Embryonic facial prominence (tissue), 1 donor: ENCODE measurements around the gene HPS3.

ENCODE experiments used
- DNase-seq: peaks from one replicate; pipeline ENCODE4 v3.0.0-alpha.2; 2016; ENCODE audit errors: extremely low spot score

Gene HPS3

DNA sequence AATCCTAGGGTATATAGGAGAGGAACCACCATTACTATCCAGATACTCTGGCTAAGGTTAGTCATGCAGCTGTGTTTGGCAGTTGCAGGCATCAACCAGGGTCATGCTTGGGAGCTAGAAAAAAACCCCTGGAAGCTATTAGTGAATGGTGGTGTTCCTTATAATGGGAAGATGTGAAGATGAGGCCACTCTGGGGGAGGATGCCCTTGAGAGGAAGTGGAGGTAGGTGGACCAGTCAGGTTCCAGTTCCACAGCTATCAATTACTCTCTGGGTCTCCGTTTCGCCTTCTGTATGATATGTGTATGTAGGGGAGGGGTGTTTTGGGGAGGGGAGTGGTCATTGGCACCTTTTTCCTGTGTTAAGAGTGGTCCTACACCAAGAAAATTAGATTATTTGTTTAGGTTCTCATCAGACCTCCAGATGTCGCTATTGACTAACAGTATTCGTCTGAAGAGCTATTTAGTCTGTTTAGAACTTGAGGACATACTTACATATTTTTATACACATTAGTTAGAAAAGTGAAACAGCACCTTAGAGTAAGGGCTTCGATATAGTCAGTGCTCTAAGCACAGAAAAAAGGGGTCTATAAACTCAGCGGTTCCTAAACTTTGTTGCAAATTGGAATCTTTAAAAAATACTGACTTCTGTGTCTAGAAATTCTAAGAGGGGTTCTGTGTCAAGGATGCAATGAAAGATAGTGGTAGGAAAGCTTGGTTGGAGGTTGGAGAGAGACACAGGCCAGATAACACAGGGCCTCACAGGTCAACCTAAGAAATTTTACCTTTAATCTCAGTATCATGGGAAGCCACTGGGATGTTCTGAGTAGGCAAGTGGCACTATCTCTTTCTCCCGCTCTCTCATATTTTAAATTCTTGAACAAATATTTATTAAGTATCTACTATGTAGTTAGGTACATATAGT, 9.1 kb upstream of the HPS3 start:
- DNase-seq, result peak; percentile 54

DNA sequence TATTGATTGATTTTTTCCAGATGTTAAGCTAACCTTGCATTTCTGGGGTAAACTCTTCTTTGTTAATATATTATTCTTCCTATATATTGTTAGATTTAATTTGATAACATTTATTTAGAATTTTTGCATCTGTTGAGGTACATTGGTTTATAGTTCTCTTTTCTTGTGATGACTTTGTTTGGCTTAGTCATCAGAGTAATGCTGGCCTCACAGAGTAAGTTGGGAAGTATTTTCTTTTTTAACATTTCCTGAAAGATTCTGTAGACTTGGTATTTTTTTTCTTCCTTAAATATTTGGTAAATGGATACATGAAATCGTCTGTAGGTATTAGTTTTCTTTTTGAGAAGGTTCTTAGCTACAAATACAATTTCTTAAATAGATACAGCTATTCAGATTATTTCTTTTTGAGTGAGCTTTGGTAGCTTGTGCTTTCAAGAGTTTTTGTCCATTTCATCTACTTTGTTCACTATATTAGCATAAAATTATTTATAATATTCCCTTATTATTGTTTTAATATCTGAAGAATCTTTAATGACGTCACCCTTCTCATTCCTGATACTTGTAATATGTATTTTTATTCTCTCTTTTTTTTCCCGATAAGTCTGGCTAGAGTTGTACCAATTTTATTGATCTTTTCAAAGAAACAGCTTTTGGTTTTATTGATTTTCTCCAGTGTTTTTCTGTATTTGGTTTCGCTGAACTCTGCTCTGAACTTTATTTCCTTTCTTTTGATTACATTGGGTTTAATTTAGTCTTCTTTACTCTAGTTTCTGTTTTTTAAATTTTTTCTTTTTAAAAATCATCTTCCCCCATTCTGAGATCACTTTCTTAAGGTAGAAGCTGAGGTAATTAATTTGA, 6.5 kb upstream of the HPS3 start:
- DNase-seq, result no peak

DNA sequence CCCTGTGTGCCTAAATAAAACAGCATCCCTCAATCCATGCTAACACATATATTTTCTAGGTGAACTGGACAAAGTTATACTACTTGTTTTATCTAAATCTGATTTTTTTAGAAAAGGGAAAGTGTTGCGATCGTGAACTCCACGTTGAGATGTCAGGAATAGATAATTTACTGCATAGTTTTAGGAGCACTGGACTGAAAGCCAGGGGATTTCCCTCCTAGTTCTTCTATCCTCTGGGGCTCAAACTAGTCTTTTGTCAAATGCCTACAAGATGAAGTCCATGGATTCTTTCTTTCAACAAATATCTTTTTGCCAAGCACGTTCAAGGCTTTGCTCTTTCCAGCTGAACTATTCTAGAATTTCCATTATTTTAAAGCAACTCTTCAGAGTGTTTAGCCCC, 617 bp upstream of the HPS3 start:
- DNase-seq, result no peak

DNA sequence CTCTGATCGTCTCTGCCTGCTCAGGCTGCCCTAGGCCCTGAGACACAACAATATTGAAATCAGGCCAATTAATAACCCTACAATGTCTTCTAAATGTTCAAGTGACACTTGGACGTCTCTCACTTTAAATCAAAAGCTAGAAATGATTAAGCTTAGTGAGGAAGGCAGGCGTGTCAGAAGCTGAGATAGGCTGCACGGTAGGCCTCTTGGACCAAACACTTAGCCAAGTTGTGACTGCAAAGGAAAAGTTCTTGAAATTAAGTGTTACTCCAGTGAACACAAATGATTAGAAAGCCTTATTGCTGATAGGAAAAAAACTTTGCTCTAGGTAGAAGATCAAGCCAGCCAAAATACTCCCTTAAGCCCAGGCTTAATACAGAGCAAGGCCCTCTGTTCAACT, 2.2 kb downstream of the HPS3 start:
- DNase-seq, result no peak

DNA sequence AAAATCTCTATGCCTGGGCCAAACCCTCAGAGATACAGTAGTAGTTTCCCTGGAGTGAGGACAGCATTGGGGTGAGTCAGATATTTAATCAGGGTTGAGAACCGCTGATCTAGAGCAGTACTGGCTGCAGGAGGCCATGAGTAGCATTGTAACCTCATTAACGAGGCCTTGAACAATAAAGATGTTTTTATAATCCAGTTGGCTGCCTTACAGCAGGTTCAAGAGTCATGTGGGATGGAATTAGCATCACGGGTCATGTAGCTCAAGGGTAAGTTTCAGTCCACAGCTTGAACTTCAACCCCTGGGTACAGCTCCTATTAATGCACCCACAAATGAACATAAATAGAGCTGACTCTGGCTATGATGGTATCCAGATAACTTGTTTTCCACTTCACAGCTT, 5.1 kb downstream of the HPS3 start:
- DNase-seq, result no peak

DNA sequence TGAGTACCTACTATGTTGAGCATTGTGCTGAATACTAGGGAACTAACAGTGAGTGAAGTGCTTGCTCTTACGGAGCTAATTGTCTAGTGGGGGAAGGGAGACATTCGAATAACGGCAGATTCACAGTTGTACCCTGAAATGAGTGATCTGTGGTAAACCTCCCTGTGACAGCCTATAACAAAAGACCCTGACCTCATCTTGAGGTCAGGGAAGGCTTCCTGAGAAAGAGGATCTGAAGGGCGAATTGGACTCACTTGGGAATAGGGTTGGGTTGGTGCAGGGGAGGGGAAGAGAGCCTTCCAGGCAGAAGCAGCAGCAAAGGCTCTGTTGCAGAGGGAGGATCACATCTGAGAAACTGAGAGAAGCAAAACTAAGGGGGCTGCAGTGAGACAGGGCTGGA, 13.2 kb downstream of the HPS3 start:
- DNase-seq, result no peak

DNA sequence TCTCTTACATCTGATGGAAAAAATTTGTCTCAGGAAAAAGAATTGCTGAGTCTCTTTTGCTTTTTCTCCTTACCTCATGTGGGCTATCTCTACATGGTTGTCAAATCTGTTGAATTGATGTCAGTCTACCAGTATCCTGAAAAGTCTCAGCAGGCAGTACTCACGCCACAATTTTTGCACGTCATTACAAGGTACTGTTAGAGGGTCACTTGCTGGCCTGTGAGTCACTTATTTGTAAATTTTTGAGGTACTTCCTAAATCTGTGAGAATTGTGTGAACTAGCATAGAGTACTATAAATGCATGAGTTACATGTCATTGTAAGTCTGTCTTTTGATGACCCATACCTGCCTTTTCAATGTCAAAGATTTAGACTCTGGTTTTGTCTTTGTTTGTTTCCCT, 15.9 kb downstream of the HPS3 start:
- DNase-seq, result no peak

DNA sequence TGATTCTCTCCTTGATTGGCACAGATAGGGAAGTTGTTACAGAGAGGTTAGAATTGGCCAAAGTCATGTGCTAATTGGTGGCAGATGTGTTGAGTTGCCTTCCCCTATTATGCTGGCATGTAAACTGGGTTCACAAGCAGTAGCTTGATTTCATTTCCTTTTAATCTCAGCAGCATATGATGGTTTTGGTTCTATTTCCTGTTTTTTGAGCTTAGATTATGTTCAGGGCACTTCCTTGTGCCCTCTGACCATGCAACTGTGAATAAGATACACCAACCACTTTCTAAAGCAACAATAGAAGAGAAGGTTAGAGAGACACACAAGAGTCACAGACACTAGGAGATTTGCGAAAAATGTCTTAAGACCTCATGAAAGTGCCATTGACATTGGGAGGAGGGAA, 16.5 kb downstream of the HPS3 start:
- no peak for DNase-seq

DNA sequence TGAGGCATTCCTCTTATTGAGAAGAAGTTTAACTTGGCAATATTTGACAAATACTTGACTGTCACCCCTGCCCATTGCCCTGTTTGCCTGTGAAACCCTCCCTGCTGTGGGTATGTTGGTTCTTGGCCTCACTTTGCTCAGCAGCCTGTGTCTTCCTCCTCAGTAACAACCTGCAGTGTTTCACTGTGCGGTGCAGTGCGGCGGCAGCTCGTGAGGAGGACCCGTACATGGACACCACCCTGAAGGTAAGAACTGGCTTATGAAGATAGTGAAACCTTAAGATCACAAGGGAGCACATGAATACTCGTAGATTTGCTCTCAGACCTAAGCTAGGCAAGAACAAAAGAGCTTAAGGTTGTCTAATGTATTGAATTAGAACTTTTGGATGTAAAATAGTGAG, 21.0 kb downstream of the HPS3 start:
- DNase-seq, result no peak

DNA sequence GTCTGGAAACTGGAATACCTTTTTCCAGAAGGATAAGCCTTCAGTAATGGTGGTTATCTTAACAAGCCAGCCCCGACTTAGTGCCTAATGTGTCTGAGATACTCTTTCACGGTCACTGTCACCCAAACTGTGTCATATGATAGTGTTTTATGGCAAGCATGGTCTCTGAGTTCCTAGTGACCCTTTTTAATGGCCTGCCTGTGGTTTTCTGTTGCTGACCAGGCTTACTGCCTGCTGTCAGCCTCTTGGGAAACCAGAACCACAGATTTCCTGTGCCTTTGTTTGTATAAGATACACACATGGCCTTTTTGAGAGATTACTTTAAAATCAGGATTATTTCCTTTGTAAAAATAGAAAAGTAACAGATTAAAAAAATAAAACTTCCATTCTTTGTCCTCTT, 22.4 kb downstream of the HPS3 start:
- no peak for DNase-seq

DNA sequence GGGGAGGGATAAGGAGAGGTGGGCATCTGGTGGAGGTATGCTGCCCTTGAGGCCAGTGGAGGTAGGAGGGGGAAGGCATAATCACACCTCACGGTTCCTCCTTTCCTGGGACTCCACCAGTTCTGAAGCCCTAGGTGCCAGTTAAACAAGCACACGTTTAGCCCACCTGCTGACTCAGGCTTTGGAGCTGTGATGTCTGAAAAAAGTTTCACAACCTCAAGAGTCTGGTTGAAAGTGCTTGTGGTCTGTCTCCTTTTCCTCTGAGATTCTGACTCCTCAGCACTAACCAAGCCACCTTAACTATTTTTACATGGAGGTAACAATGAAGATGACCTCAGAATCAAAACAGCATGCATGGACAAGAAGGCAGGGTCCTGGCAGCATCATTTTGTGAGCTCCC, 23.0 kb downstream of the HPS3 start:
- no peak for DNase-seq

DNA sequence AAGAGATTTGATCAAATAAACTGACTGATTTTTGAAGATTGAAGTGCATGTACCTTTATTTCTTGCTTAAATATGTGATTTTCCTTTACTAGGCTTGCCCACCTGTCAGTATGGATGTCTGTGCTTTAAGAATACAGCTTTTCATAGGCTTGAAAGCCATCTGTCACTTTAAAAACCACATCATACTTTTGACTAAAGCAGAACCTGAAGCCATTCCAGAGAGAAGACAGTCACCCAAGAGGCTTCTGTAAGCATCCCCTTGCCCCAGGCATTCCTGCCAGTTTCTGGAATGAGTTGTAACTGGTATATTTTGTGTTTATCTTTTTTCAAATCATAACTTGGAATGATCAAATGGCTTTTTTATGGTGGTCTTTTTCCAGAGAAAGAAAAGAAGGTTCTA, 24.0 kb downstream of the HPS3 start:
- no peak for DNase-seq

DNA sequence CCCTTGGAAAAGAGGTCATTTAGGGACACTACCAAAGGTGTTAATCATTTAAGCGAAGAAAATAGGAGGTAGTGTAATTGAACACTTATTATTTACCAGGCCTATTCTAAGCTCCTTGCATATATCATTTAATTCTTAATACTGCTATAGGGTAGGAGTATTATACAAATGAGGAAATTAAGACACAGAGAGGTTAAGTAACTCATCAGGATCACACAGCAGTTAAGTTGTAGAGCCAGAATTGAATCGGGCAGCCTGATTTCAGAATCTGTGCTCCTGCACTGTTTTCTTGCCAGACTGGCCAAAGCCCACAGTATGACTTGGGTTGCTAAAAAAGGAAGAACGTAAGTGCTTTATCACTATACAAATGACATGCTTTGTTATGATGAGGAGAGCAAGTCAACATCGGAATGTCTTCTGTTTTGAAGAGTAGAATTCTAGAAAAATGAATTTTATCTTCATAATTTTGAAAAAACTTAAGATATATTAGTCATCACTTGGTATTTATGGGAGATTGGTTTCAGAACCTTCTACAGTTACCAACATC, 31.4 kb downstream of the HPS3 start:
- no peak for DNase-seq

DNA sequence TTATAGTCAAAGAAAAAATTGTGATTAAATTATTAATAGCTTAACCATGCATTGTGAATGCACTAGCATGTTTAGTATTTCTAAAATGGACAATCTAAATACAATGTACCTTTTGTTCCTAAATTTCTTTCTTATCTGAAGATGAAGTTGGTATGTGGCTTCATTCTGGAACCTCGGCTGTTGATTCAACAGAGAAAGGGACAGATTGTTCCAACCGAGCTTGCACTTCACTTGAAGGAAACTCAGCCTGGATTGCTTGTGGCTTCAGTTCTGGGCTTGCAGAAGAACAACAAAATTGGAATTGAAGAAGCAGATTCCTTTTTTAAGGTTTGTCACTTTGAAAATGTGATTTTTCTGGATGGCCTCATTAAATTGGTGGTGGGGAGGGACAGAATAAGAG, 32.6 kb downstream of the HPS3 start:
- no peak for DNase-seq

DNA sequence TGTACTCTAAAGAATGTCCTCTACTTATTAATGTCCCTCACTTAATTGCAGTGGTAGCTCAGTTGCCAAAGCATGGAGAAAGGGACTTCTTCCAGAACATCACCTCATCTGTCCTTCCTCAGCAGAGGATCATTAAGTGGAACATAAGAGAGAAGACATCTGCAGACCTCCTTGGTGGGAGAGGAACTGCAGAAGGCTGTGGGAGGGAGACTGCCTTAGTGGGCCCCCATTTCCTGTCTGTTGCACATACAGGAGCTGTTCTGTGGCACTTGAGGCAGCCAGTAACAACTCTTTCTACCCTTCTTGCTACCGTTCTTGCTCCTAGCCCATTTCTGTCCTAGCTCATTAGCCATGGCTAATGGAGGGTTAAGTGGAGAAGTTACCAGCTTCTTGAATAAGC, 33.6 kb downstream of the HPS3 start:
- DNase-seq, result no peak

DNA sequence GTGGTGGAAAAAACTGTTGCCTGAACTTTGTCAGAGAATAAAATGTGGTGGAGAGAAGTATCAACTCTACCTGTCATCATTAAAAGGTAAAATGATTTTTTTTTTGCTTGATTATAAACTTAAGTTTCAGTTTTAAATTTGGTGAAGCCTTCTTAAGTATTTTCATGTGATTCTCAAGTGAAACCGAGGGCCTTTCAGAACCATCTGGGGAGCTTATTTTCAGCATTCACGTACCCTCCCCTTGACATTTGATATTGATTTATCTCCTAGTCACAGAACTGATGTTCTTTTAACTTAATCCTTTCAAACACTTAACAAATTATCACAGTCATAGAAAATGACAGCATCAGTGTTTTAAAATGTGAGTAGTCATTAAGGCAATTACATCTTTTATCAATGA, 38.5 kb downstream of the HPS3 start:
- DNase-seq, result no peak

DNA sequence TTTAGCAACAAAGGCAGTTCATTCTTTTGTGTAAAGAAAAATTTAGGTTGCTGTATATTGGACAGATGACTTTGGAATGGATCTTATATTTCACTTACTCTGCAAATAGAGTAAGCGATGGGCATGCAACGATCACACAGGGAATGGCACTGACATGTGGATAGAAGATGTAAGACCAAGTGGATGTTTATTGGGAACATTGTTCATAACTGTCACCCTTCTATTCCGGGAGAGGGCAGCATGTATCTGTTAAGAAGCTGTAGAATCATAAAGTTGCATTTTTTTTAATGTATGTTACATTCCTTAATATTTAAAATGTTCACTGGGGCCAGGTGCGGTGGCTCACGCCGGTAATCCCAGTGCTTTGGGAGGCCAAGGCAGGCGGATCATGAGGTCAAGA, 41.2 kb downstream of the HPS3 start:
- no peak for DNase-seq

DNA sequence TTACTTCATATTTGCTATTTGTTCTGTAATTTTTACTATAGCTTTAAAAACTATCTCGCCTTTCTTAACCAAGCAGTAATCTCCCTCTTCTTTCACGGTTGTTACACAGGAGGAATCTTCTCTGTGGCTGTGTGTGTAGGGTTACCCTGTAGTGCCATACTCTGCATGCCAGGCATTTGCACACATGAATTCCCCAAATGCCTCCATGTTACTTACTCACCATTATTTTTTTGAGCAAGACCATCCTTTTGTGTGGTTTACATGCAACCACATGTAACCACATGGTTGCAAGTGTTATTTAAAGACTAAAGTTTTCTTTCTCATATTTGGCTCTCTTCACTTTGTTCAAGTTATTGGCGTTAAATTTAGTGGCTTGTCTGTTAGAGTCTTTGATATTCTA, 45.5 kb downstream of the HPS3 start:
- no peak for DNase-seq

DNA sequence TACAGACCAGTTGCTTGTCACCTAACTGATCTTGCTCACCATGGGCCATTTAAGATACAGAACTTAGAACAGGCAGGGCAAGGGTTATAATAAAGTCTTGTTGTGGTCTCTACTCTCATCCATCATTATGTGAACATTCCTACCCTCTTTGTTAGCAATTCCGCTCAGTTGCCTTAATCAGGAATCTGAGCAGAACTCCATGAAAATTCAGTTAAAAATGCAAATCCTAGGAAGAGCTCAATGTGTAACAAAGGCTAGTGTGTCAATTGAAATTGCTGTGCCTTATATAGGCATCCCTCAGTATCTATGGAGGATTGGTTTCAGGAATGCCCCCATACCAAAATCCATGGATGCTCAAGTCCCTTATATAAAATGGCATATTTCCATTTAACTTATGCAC, 47.7 kb downstream of the HPS3 start:
- no peak for DNase-seq

DNA sequence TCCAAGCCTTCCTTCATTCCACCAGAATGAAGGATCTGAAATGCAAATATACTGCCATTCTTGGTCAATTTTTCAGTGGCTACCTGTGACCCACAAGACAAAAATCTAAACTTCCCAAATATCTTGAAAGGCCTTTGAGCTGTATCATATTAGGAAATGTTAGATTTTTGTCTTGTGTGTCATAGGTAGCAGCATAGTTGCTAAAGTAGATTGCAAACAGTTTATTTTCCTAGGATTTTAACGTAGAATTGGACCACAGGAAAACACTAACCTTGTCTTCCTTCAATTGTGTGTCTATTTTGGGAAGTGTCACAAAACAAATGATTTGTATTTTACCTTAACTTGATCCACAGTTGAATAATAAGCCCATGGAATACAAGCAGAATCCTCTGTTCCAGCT, 49.8 kb downstream of the HPS3 start:
- no peak for DNase-seq

DNA sequence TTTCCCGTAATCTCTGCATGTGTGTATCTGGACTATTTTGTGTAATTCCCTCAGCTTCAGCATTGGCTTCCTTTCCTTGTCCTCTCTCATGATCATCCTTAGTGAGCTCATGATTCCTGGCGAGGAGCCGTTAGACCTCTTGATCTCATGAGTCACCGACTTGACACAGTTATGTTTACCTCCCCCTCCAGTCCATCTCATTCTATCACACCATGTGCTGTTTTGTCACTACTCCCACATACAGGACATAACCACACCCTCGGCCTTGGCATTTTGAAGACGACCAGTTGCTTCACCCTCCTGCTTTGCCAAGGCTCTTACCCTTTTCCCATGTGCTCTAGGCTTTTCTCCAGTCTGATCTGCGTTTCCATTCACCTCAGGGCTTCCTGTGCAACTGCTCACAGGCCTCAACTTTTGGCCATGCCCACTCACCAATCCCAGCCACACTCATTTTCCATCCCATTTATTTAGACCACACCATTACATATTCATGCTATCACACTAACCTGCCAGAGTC, 50.7 kb downstream of the HPS3 start:
- DNase-seq, result no peak

DNA sequence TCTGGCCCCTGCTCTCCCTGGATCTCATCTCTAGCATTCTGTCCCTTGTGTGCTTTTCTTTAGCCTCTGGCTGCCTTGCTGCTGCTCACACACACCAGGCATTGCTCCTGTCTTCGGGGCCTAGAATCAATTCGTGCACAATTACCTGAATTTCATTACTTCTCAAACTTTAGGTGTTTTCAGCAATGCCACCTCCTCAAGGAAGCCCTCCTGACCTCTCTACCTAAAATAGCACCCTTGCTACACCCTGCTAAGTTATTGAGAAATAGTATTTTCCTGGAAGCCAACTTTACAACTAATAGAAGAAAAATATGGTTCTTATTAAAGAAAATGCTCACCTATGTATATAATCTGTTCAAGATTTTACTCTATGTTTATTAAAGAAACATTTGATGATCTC, 51.7 kb downstream of the HPS3 start:
- no peak for DNase-seq

DNA sequence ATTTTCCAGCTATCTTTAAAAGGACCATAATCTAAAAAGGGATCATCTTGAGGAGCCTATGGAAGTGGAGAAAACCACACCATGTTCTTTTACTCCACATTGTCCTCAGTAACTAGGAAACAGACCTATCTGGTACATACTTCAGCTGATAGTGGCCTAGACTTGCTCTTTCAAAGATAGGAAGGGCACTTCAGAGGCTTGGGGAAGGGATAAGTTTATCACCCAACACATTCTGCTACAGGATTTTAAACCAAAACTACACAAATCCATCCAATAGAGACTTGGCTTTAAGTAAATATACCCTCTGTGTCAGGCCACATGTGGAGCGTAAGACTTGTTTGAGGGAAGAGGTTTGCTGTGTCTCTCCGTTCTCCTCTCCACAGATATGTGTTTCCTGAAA, 56.8 kb downstream of the HPS3 start:
- DNase-seq, result peak; percentile 22
